GM06990 (cell line): ENCODE measurements around the gene GSPT1.
"Not testable (repeated sequence)": the region's sequence is repeated elsewhere in the genome, so short reads cannot be mapped to it uniquely, and the experiment has no call there.

Experiments used
- DNase-seq: peaks from one replicate; pipeline ENCODE4 v3.0.0-alpha.2; 2011; ENCODE audit not compliant: insufficient read length; ENCODE audit errors: extremely low read depth
- H3K27me3 ChIP-seq: replicated peaks from 2 replicates; pipeline ENCODE4 v1.6.0; 2011; ENCODE audit warnings: low read length; ENCODE audit not compliant: control insufficient read depth, insufficient read depth
- H3K36me3 ChIP-seq: 2 replicates; pipeline ENCODE4 v1.5.1; 2011; ENCODE audit warnings: low read length; ENCODE audit not compliant: control insufficient read depth, insufficient read depth
- H3K4me3 ChIP-seq: replicated peaks from 2 replicates; pipeline ENCODE4 v1.5.1; 2011; ENCODE audit warnings: low read depth, mild to moderate bottlenecking, control low read depth, low read length
- CTCF ChIP-seq: IDR thresholded peaks from 2 replicates; pipeline ENCODE4 v1.5.1; 2011; ENCODE audit warnings: low read length, control low read depth, mild to moderate bottlenecking, inconsistent platforms; ENCODE audit not compliant: insufficient read depth, poor library complexity, severe bottlenecking

The GSPT1 gene

GRCh38 chr16:11956558-11956957, 40.8 kb upstream of the GSPT1 start:
- TF ChIP-seq CTCF, result no peak
- Histone ChIP-seq H3K4me3 (no peak overlapping the region), H3K27me3 (no peaks in the 10 kb centered on the region), H3K36me3 (no peaks in the 10 kb centered on the region)
- no peak for DNase-seq

GRCh38 chr16:11955713-11956123, 40.0 kb upstream of the GSPT1 start:
- Histone ChIP-seq H3K4me3 (no peak overlapping the region), H3K36me3 (no peaks in the 10 kb centered on the region), H3K27me3 (no peaks in the 10 kb centered on the region)
- no peak for DNase-seq
- TF ChIP-seq CTCF, result no peak

GRCh38 chr16:11953576-11953975, 37.8 kb upstream of the GSPT1 start:
- not testable (repeated sequence) for DNase-seq, H3K4me3 ChIP-seq, H3K36me3 ChIP-seq, H3K27me3 ChIP-seq

- DNase-seq, result no peak
- Histone ChIP-seq H3K36me3 (no peaks in the 10 kb centered on the region), H3K27me3 (no peaks in the 10 kb centered on the region), H3K4me3 (no peak overlapping the region)
- no peak for TF ChIP-seq CTCF
Observed at GRCh38 chr16:11950388-11950787, 34.6 kb upstream of the GSPT1 start.

- H3K4me3 ChIP-seq, result no peak overlapping the region
- DNase-seq, result no peak
- H3K36me3 ChIP-seq, result no peaks in the 10 kb centered on the region
- TF ChIP-seq CTCF, result peak; percentile 72
- no peaks in the 10 kb centered on the region for H3K27me3 ChIP-seq
Observed at GRCh38 chr16:11949527-11949926, 33.8 kb upstream of the GSPT1 start.

GRCh38 chr16:11948819-11949218, 33.1 kb upstream of the GSPT1 start:
- no peak for DNase-seq
- no peaks in the 10 kb centered on the region for H3K36me3 ChIP-seq
- no peak overlapping the region for H3K4me3 ChIP-seq
- TF ChIP-seq CTCF, result no peak
- H3K27me3 ChIP-seq, result no peaks in the 10 kb centered on the region

- Histone ChIP-seq H3K27me3 (no peaks in the 10 kb centered on the region), H3K4me3 (no peak overlapping the region), H3K36me3 (no peaks in the 10 kb centered on the region)
- DNase-seq, result no peak
- TF ChIP-seq CTCF, result no peak
Observed at GRCh38 chr16:11946433-11946832, 30.7 kb upstream of the GSPT1 start.

GRCh38 chr16:11941945-11942344, 26.2 kb upstream of the GSPT1 start, which contains the start of gene NPIPB2:
NPIPB2 (minus strand) TSS chr16:11942045; CDS start chr16:11942045, 0 bp downstream.
- not testable (repeated sequence) for DNase-seq, H3K36me3 ChIP-seq, H3K4me3 ChIP-seq, H3K27me3 ChIP-seq

GRCh38 chr16:11927350-11927749, 11.6 kb upstream of the GSPT1 start:
- not testable (repeated sequence) for H3K4me3 ChIP-seq, H3K36me3 ChIP-seq, DNase-seq, H3K27me3 ChIP-seq
